HepG2 (cell line): ENCODE measurements around the gene ZFP36L2. TPM values are rescaled to one million over a fixed set of nuclear protein-coding genes. Genes with fewer than 3 reads are reported as not detected.

ENCODE experiments used
- CC2D1A ChIP-seq: sonication (generic); formaldehyde crosslinking; IDR thresholded peaks from 2 replicates; pipeline ENCODE4 v1.8.1; 2023; ENCODE audit warnings: mild to moderate bottlenecking, missing genetic modification reagents
- CHCHD3 ChIP-seq: sonication (generic); formaldehyde crosslinking; IDR thresholded peaks from 2 replicates; pipeline ENCODE4 v1.8.0; 2022; ENCODE audit warnings: mild to moderate bottlenecking, missing genetic modification reagents, moderate library complexity
- DBP ChIP-seq: sonication (generic); formaldehyde crosslinking; IDR thresholded peaks from 2 replicates; pipeline ENCODE4 v1.4.0; 2020; ENCODE audit warnings: missing genetic modification reagents; ENCODE audit errors: not compliant biosample characterization
- EED ChIP-seq: sonication (generic); formaldehyde crosslinking; IDR thresholded peaks from 2 replicates; pipeline ENCODE4 v1.5.0; 2020; ENCODE audit warnings: mild to moderate bottlenecking, missing genetic modification reagents
- FOXA3 ChIP-seq: IDR thresholded peaks from 2 replicates; pipeline ENCODE4 v1.6.1; 2016; ENCODE audit warnings: missing genetic modification reagents, missing compliant biosample characterization
- HDAC1 ChIP-seq: sonication (generic); formaldehyde crosslinking; IDR thresholded peaks from 2 replicates; pipeline ENCODE4 v1.5.1; 2020; ENCODE audit warnings: mild to moderate bottlenecking, missing genetic modification reagents
- ISL2 ChIP-seq: sonication (generic); formaldehyde crosslinking; IDR thresholded peaks from 2 replicates; pipeline ENCODE4 v1.5.0; 2020; ENCODE audit warnings: missing genetic modification reagents
- JUNB ChIP-seq: sonication (generic); formaldehyde crosslinking; IDR thresholded peaks from 2 replicates; pipeline ENCODE4 v1.8.0; 2022; ENCODE audit warnings: missing genetic modification reagents, mild to moderate bottlenecking, borderline replicate concordance
- KDM3A ChIP-seq: IDR thresholded peaks from 2 replicates; pipeline ENCODE4 v1.6.1; 2018; ENCODE audit warnings: low read depth, missing compliant biosample characterization
- KDM5B ChIP-seq: sonication (generic); formaldehyde crosslinking; IDR thresholded peaks from 2 replicates; pipeline ENCODE4 v1.4.0; 2020; ENCODE audit warnings: missing genetic modification reagents, mild to moderate bottlenecking, borderline replicate concordance
- MXD3 ChIP-seq: IDR thresholded peaks from 2 replicates; pipeline ENCODE4 v1.6.1; 2016; ENCODE audit warnings: mild to moderate bottlenecking, missing biosample characterization, missing genetic modification reagents
- NCOA2 ChIP-seq: sonication (generic); formaldehyde crosslinking; IDR thresholded peaks from 2 replicates; pipeline ENCODE4 v1.8.0; 2022; ENCODE audit warnings: inconsistent platforms
- PAX8 ChIP-seq: sonication (generic); formaldehyde crosslinking; IDR thresholded peaks from 2 replicates; pipeline ENCODE4 v1.8.0; 2022; ENCODE audit warnings: mild to moderate bottlenecking, missing genetic modification reagents, borderline replicate concordance
- POLR2AphosphoS2 ChIP-seq: IDR thresholded peaks from 2 replicates; pipeline ENCODE4 v1.6.1; 2011; ENCODE audit warnings: low read depth, low read length, improper control_type of control experiment
- REL ChIP-seq: sonication (generic); formaldehyde crosslinking; conservative IDR thresholded peaks from 2 replicates; pipeline ENCODE4 v1.8.0; 2022; ENCODE audit warnings: mild to moderate bottlenecking, missing genetic modification reagents, moderate library complexity
- RFXAP ChIP-seq: sonication (generic); formaldehyde crosslinking; IDR thresholded peaks from 2 replicates; pipeline ENCODE4 v1.4.0; 2020; ENCODE audit warnings: missing genetic modification reagents, borderline replicate concordance
- SKI ChIP-seq: fragments of 450-650 bp; IDR thresholded peaks from one replicate; pipeline ENCODE4 v1.6.1; 2018; ENCODE audit warnings: mild to moderate bottlenecking; ENCODE audit not compliant: partially characterized antibody
- SNRNP70 ChIP-seq: fragments of 200-400 bp; formaldehyde crosslinking; IDR thresholded peaks from 2 replicates; pipeline ENCODE4 v1.6.1; 2017; ENCODE audit warnings: mild to moderate bottlenecking, low read depth, low read length, moderate library complexity
- ZBTB14 ChIP-seq: sonication (generic); formaldehyde crosslinking; IDR thresholded peaks from 2 replicates; pipeline ENCODE4 v1.4.0; 2020; ENCODE audit warnings: missing genetic modification reagents
- ZNF235 ChIP-seq: sonication (generic); formaldehyde crosslinking; IDR thresholded peaks from 2 replicates; pipeline ENCODE4 v1.8.1; 2023; ENCODE audit warnings: mild to moderate bottlenecking, missing genetic modification reagents, borderline replicate concordance
- ZNF597 ChIP-seq: sonication (generic); formaldehyde crosslinking; IDR thresholded peaks from 2 replicates; pipeline ENCODE4 v1.5.0; 2020; ENCODE audit warnings: missing genetic modification reagents
- ZNF724P ChIP-seq: sonication (generic); formaldehyde crosslinking; IDR thresholded peaks from 2 replicates; pipeline ENCODE4 v1.8.0; 2022; ENCODE audit warnings: missing genetic modification reagents, borderline replicate concordance
- ZNF777 ChIP-seq: sonication (generic); formaldehyde crosslinking; IDR thresholded peaks from 2 replicates; pipeline ENCODE4 v1.4.0; 2020; ENCODE audit warnings: missing genetic modification reagents
- ZNF816 ChIP-seq: sonication (generic); formaldehyde crosslinking; IDR thresholded peaks from 2 replicates; pipeline ENCODE4 v1.8.0; 2022; ENCODE audit warnings: missing genetic modification reagents, mild to moderate bottlenecking, borderline replicate concordance
- ZSCAN5A ChIP-seq: sonication (generic); formaldehyde crosslinking; IDR thresholded peaks from 2 replicates; pipeline ENCODE4 v1.8.0; 2022; ENCODE audit warnings: mild to moderate bottlenecking, missing genetic modification reagents, borderline replicate concordance
- polyA plus RNA-seq, 8 experiments: library from polyadenylated mRNA; depleted of rRNA in 3 of 8; stranded (reverse) in 7 of 8; unstranded in 1 of 8; fragments of >200 nt; fragmentation: Illumina TruSeq in 4 of 8; extraction: Trizol in 4 of 8; gene quantifications; 2 replicates each; pipeline versions ENCODE4 v1.2.1 to v1.2.3, GENCODE V29; 2011 to 2016; ENCODE audit warnings: low read depth in 4 of 8, missing spikeins in 1 of 8, mixed read lengths in 1 of 8; ENCODE audit not compliant: insufficient read depth in 1 of 8
- total RNA-seq, 5 experiments: library from RNA; depleted of rRNA; stranded (reverse); fragments of >200 nt; fragmentation: Illumina TruSeq; extraction: Trizol; gene quantifications; 2 replicates each; pipeline ENCODE4 v1.2.3, GENCODE V29; 2016; ENCODE audit warnings: low read depth in 1 of 5

The ZFP36L2 gene
- total and polyA plus RNA-seq, 2 of the 13 experiments (the other 11 are each of a cell fraction or from before 2014, with no cell fraction given) = 11.2 to 21.8 TPM

- TF ChIP-seq ISL2 (CRISPR knock-in tag) (peak; percentile 67; the same call in 1 of the 2 replicates), MXD3 (CRISPR knock-in tag) (peak; percentile 64; the same call in 1 of the 2 replicates), PAX8 (no peak; the same call in 1 of the 2 replicates), DBP (CRISPR knock-in tag) (no peak), RFXAP (CRISPR knock-in tag) (0 out of 2 replicates have a peak, but pooled peaks have one; percentile 60), SKI (no peak), ZNF724P (CRISPR knock-in tag) (no peak), CC2D1A (0 out of 2 replicates have a peak, but pooled peaks have one; percentile 27), ZSCAN5A (CRISPR knock-in tag) (no peak), ZNF597 (CRISPR knock-in tag) (no peak), HDAC1 (CRISPR knock-in tag) (peak; percentile 83), EED (CRISPR knock-in tag) (no peak), KDM5B (CRISPR knock-in tag) (peak; percentile 40; the same call in 1 of the 2 replicates), NCOA2 (CRISPR knock-in tag) (peak; percentile 75), KDM3A (CRISPR knock-in tag) (no peak; the same call in none of the 2 replicates), CHCHD3 (no peak), ZNF777 (CRISPR knock-in tag) (no peak), SNRNP70 (no peak), REL (CRISPR knock-in tag) (no peak), ZNF816 (CRISPR knock-in tag) (no peak; the same call in 1 of the 2 replicates), FOXA3 (CRISPR knock-in tag) (peak; percentile 57), ZBTB14 (CRISPR knock-in tag) (no peak), JUNB (peak; percentile 65; the same call in 1 of the 2 replicates), POLR2AphosphoS2 (peak; percentile 87), ZNF235 (CRISPR knock-in tag) (0 out of 2 replicates have a peak, but pooled peaks have one; percentile 31)
Measured at GRCh38 chr2:43221763-43222474, 4.5 kb downstream of the ZFP36L2 start (continued).
